Cerebellar nuclear complex (tissue), 1 donor: ENCODE data around the gene PMEL.

Experiments
- DNase-seq, 2 experiments: peaks; one replicate each; lab custom pipeline; 2025; lab: John Stamatoyannopoulos, UW

Gene PMEL

GRCh38 chr12:55942055-55942454, 23.8 kb downstream of the PMEL start:
- DNase-seq, result no peak

- DNase-seq, result peak in 1 of 2 experiments; percentile 65
Observed at GRCh38 chr12:55940065-55940732, 25.6 kb downstream of the PMEL start.

GRCh38 chr12:55938826-55939501, 26.9 kb downstream of the PMEL start:
- no peak for DNase-seq

GRCh38 chr12:55937981-55938380, 27.9 kb downstream of the PMEL start:
- DNase-seq, result no peak

- DNase-seq, result no peak
Observed at GRCh38 chr12:55935738-55936151, 30.1 kb downstream of the PMEL start.

- DNase-seq, result no peak
Observed at GRCh38 chr12:55934773-55935172, 31.1 kb downstream of the PMEL start.

- no peak for DNase-seq
Observed at GRCh38 chr12:55933799-55934742, 31.8 kb downstream of the PMEL start.

DNA sequence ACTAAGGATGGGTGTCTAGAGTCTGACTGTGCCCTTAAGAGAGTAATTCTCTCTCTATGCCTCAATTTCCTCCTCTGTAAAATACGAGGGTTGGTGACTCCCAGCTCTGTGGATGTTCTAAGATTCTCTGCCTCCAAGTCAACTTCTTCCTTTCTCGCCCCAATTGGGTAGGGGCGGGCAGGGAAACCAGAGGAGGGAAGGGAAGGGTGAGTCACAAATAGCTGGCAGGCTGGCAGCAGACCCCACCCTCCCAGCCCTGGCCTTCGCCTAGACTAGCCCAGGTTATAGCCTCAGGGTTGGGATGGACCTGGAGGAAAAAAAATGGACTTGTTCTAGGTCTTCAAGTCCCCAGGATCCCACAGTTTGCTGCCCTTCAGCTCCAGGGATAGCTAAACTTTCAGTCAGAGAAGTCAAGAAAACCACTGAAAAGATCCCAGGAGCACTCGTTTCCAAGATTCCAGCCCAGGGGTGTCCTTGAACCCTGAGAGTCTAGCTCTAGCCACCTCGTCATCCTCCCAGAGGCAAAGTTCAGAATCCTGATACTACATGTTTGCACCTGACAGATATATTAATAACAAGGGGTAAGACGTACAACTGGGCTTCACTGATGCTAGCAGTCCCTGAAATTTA, 32.6 kb downstream of the PMEL start:
- no peak for DNase-seq

GRCh38 chr12:55932551-55932910, 33.3 kb downstream of the PMEL start:
- no peak for DNase-seq

- DNase-seq, result no peak
Observed at GRCh38 chr12:55931780-55932550, 33.9 kb downstream of the PMEL start.

- DNase-seq, result no peak
Observed at GRCh38 chr12:55931317-55931779, 34.5 kb downstream of the PMEL start.

DNA sequence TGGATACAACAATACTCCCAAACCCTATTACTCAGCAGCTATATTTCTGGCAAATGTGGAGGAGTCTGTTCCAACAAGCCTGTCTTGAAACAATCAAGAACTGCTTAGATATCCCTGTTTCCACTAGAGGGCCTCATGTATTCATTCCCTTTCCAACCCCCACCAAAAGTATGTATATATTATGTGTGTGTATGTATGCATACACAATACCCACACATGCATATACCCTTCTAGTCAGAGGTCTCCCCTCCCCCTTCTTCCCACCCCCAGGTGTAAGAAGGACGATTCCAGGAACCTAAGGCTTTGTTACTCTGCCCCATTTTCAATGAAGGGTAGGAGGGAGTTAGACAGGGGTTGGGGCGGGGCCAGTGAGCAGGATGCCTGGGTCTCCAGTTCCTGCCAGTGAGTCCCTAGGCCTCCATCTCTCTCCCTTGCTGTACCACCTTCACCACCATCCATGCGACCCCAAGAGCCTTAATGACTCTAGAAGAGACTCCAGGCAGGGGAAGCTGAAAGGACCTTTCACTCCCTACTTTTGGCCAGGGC, 35.0 kb downstream of the PMEL start, which contains the start of gene DGKA:
Gene DGKA (plus strand): TSS at position 392 of the 546 bp plus-strand sequence. CDS start 5,342 bp downstream, outside the sequence.
- DNase-seq, result no peak

- no peak for DNase-seq
Observed at GRCh38 chr12:55929306-55929791, 36.5 kb downstream of the PMEL start.

GRCh38 chr12:55927588-55928502, 38.0 kb downstream of the PMEL start, which contains the start of gene PYM1:
Gene PYM1, minus strand, starts transcription at chr12:55927894. Its CDS starts 133 bp downstream, at chr12:55927761.
- peak in 1 of 2 experiments; percentile 33 for DNase-seq

DNA sequence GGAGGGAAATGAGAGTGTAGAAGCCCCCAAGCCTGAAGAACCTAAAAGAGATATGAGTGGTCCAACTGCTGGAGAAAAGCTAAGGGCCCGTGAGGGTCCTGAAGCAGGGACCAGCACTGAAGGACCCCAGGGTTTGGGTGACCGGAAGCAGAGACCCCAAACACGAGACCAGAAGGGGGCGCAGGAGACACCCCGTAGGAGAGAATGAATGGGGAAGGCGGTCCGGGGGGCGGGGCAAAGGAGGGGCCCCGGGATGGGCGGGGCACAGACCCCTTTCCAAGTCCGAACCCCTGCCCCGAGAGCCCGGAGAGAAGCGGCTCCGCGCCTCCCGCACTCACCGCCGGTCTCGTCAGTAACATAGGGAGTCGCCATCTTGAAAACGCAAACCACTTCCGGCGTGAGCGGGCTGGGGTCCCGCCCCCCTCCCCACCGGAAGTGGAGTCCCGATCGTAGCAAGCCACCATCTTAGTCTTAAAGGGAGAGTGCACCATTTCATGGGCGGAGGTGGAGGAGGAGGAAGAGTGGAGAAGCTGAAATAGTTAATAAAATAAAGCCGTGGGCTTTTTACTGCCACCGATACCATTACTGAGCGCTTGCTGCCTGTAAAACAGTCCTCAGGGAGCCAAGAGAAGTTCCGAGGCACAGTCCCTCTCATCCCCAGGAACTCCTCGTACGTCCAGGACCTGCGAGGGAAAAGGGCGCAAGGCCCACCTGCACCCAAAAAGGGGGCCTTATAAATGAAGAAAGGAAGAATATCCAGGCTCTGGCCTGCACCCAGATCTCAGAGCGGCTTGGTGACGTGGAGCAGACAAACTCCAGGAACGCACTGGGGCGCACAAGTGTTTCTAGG, 38.9 kb downstream of the PMEL start:
- peak; percentile 25 to 50 for DNase-seq

DNA sequence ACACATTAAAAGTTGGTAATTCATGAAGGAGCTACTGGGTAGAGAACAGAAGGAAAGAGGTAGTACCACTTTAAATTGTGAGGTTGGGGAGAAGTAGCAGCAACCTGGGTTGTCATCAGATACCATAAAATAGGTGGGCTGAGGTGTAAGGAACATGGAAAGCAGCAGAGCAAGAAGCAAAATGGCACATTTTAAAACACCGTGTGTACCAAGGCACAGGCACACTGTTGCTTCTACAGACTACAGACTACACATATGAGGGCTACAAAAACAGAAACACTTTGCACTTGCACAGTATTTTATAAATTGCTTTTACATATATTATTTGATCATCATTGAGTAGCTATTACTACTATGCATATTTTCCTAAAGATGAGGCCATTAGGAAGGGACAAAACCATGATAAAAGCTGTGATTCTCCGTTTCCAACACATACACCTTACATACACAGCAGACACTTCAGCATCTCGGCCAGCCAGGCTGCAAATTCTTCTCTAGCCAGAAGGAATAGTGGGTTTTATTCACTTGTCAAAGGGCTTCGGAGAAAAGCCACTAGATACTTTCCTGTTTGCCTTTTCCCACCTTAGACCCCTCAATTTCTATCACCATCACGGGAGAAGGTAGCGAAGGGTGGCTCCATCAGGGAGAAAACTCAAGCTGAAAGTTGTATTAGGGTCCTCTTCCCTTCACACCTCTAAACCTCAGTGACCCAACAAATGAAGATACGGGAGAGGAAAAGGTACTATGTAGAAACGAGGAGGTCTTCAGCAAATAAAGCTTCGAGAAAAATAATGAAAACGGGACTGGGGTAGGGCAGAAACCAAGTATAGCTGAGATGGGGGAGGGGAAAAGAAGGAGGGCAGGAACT, 39.7 kb downstream of the PMEL start:
- no peak for DNase-seq

GRCh38 chr12:55925371-55925770, 40.5 kb downstream of the PMEL start:
- no peak for DNase-seq
